NCI-H345 treated with DMSO at 0.1 percent for 48 hours (cell line): Measurements from ENCODE around the gene TENM4.
"Not testable (repeated sequence)": the region's sequence is repeated elsewhere in the genome, so short reads cannot be mapped to it uniquely, and the experiment has no call there.

Experiments
- DNase-seq: peaks from one replicate; lab custom pipeline; 2025; ENCODE audit not compliant: unreplicated experiment; lab: John Stamatoyannopoulos, UW

The TENM4 gene

GRCh38 chr11:78831571-78831970 lies 609.3 kb downstream of the TENM4 start:
- DNase-seq: no peak

- no peak for DNase-seq
These were observed 610.5 kb downstream of the TENM4 start for GRCh38 chr11:78830277-78830819.

- no peak for DNase-seq
These were observed 611.7 kb downstream of the TENM4 start for GRCh38 chr11:78829146-78829545.

- no peak for DNase-seq
These were observed 612.2 kb downstream of the TENM4 start for GRCh38 chr11:78828676-78829075.

GRCh38 chr11:78827291-78827690 lies 613.5 kb downstream of the TENM4 start:
- DNase-seq: not testable (repeated sequence)

- DNase-seq: no peak
These were observed 615.2 kb downstream of the TENM4 start for GRCh38 chr11:78825591-78826020.

- no peak for DNase-seq
These were observed 617.2 kb downstream of the TENM4 start for GRCh38 chr11:78823588-78823987.

- no peak for DNase-seq
These were observed 617.9 kb downstream of the TENM4 start for GRCh38 chr11:78822931-78823423.

GRCh38 chr11:78821371-78822306 lies 619.2 kb downstream of the TENM4 start:
- DNase-seq: no peak

GRCh38 chr11:78820741-78821140 lies 620.1 kb downstream of the TENM4 start:
- no peak for DNase-seq

- no peak for DNase-seq
These were observed 622.6 kb downstream of the TENM4 start for GRCh38 chr11:78818201-78818600.

- no peak for DNase-seq
These were observed 625.0 kb downstream of the TENM4 start for GRCh38 chr11:78815831-78816230.

GRCh38 chr11:78812513-78813293 lies 628.1 kb downstream of the TENM4 start:
- no peak for DNase-seq

GRCh38 chr11:78810559-78811009 lies 630.2 kb downstream of the TENM4 start:
- no peak for DNase-seq

- DNase-seq: no peak
These were observed 630.8 kb downstream of the TENM4 start for GRCh38 chr11:78809931-78810541.

- no peak for DNase-seq
These were observed 631.9 kb downstream of the TENM4 start for GRCh38 chr11:78808923-78809322.

GRCh38 chr11:78807351-78807750 lies 633.5 kb downstream of the TENM4 start:
- DNase-seq: no peak

- DNase-seq: no peak
These were observed 634.4 kb downstream of the TENM4 start for GRCh38 chr11:78806214-78807004.

GRCh38 chr11:78804991-78805390 lies 635.8 kb downstream of the TENM4 start:
- DNase-seq: no peak

GRCh38 chr11:78803995-78804394 lies 636.8 kb downstream of the TENM4 start:
- no peak for DNase-seq
